SU-DHL-6 (cell line): ENCODE measurements around the gene MAP2K2.
A peak's percentile ranks its signal among the peaks of the same experiment; 100 is the strongest.

Experiments
- H2AFZ ChIP-seq: fragments of 200-600 bp; sonication (generic); 2 replicates; pipeline ENCODE4 v1.6.1; 2014; ENCODE audit warnings: low read depth, mild to moderate bottlenecking, moderate library complexity, mixed read lengths, antibody characterized with exemption, low read length; ENCODE audit not compliant: severe bottlenecking
- H3F3A ChIP-seq: fragments of 200-600 bp; shearing (Covaris generic); 2 replicates; pipeline ENCODE4 v1.6.0; 2016; ENCODE audit warnings: antibody characterized with exemption, mild to moderate bottlenecking; ENCODE audit not compliant: insufficient read depth
- H3K27ac ChIP-seq: fragments of 200-600 bp; sonication (generic); 2 replicates; pipeline ENCODE4 v1.5.1; 2016; ENCODE audit warnings: low read depth, mild to moderate bottlenecking, low read length, moderate library complexity, mixed read lengths
- H3K27me3 ChIP-seq: fragments of 200-600 bp; sonication (generic), shearing (Covaris generic); 2 replicates; pipeline ENCODE4 v1.6.0; 2014; ENCODE audit warnings: mild to moderate bottlenecking, low read length
- H3K36me3 ChIP-seq: fragments of 200-600 bp; sonication (generic); 2 replicates; pipeline ENCODE4 v1.6.1; 2014; ENCODE audit warnings: mild to moderate bottlenecking, low read length, mixed read lengths
- H3K4me2 ChIP-seq: fragments of 300-600, 200-600 bp; shearing (Covaris generic), sonication (generic); 2 replicates; pipeline ENCODE4 v1.6.0; 2014; ENCODE audit warnings: low read length, low read depth, mild to moderate bottlenecking; ENCODE audit not compliant: poor library complexity, severe bottlenecking
- H3K4me3 ChIP-seq: fragments of 200-600 bp; sonication (generic); 2 replicates; pipeline ENCODE4 v1.5.1; 2014; ENCODE audit warnings: antibody characterized with exemption, low read length, mild to moderate bottlenecking, mixed read lengths; ENCODE audit not compliant: insufficient read depth, poor library complexity, severe bottlenecking
- H3K79me2 ChIP-seq: fragments of 200-600 bp; sonication (generic); 2 replicates; pipeline ENCODE4 v1.6.1; 2014; ENCODE audit warnings: mild to moderate bottlenecking, low read length, moderate library complexity; ENCODE audit not compliant: insufficient read depth
- H3K9ac ChIP-seq: fragments of 200-600 bp; sonication (generic); 2 replicates; pipeline ENCODE4 v1.7.0; 2014; ENCODE audit warnings: mild to moderate bottlenecking, low read length
- H3K9me2 ChIP-seq: fragments of 200-600 bp; sonication (generic); replicated peaks from 2 replicates; pipeline ENCODE4 v1.6.1; 2014; ENCODE audit warnings: low read length; ENCODE audit not compliant: insufficient read depth
- H3K9me3 ChIP-seq: fragments of 200-600 bp; sonication (generic); 2 replicates; pipeline ENCODE4 v1.6.1; 2014; ENCODE audit warnings: low read length, mixed read lengths; ENCODE audit not compliant: insufficient read depth
- H4K20me1 ChIP-seq: fragments of 200-600 bp; sonication (generic); 2 replicates; pipeline ENCODE4 v1.6.1; 2014; ENCODE audit warnings: low read depth, mild to moderate bottlenecking, antibody characterized with exemption, low read length, moderate library complexity, mixed read lengths
- EZH2phosphoT487 ChIP-seq: fragments of 200-600 bp; sonication (generic), shearing (Covaris generic); conservative IDR thresholded peaks from 2 replicates; pipeline ENCODE4 v1.6.1; 2018; ENCODE audit warnings: mild to moderate bottlenecking, antibody characterized with exemption, low read length, moderate library complexity, mixed read lengths
- TF ChIP-seq, protein P1 (sequence below): fragments of 200-600 bp; sonication (generic); IDR thresholded peaks from one replicate; pipeline ENCODE4 v1.5.1; 2017; ENCODE audit warnings: antibody characterized with exemption, mild to moderate bottlenecking, low read length, moderate library complexity; ENCODE audit not compliant: insufficient read depth, poor library complexity, severe bottlenecking

The MAP2K2 gene

DNA sequence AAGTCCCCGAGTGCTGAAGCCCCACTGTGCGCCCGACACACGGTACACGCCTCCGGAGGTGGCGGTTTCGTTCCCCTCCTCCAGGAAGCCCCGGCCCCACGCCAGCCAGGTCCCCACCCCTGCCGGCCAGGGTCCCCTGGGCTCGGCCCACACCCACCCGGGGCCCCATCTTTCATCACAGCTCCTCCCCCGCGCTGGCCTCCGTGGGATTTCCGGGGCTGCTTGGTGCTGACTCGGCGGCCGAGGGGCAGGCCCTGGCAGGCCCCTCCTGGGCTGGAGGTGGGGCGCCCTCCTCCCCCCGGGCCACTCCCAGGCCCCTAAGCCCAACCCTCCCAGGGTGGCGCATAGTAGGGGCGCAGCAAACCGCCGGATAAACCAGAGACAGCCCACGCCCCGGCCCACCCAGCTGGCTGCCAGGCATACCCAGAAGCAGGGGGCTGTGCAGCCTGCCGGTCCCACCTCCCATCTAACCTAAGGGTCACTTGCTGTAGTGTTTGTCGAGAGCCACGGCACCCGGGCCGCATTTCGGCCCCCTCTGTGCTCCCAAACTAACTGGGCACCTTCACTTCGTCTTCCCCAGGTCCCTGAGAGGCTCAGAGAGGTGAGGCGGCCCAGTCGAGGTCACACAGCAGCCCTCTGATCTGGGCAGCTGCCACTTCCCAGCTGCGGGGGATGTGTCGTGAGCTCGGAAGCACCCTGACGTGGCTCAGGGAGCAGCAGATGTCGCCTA, 63.9 kb downstream of the MAP2K2 start:
- no peaks in the 10 kb centered on the region for H3K9me2 ChIP-seq
- no peaks in the 10 kb centered on the region for H3F3A ChIP-seq
- TF ChIP-seq, protein P1, sequence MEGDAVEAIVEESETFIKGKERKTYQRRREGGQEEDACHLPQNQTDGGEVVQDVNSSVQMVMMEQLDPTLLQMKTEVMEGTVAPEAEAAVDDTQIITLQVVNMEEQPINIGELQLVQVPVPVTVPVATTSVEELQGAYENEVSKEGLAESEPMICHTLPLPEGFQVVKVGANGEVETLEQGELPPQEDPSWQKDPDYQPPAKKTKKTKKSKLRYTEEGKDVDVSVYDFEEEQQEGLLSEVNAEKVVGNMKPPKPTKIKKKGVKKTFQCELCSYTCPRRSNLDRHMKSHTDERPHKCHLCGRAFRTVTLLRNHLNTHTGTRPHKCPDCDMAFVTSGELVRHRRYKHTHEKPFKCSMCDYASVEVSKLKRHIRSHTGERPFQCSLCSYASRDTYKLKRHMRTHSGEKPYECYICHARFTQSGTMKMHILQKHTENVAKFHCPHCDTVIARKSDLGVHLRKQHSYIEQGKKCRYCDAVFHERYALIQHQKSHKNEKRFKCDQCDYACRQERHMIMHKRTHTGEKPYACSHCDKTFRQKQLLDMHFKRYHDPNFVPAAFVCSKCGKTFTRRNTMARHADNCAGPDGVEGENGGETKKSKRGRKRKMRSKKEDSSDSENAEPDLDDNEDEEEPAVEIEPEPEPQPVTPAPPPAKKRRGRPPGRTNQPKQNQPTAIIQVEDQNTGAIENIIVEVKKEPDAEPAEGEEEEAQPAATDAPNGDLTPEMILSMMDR = no peak
- TF ChIP-seq EZH2phosphoT487 = no peak
- no peak overlapping the region for H2AFZ ChIP-seq
- H3K36me3 ChIP-seq = no peaks in the 10 kb centered on the region
- H4K20me1 ChIP-seq = peaks cover 21% of the 10 kb centered on the region
- H3K27ac ChIP-seq = peak overlapping the region; percentile 42
- no peak overlapping the region for H3K4me3 ChIP-seq
- no peaks in the 10 kb centered on the region for H3K9me3 ChIP-seq
- H3K9ac ChIP-seq = peak overlapping the region; percentile 17
- H3K27me3 ChIP-seq = no peaks in the 10 kb centered on the region
- peaks cover 99% of the 10 kb centered on the region for H3K79me2 ChIP-seq
- peak overlapping the region; percentile 76 for H3K4me2 ChIP-seq

GRCh38 chr19:4059453-4059871, 64.5 kb downstream of the MAP2K2 start:
- Histone ChIP-seq H3K27ac (peak overlapping the region; percentile 42), H3K9ac (peak overlapping the region; percentile 17; the same call in 1 of the 2 replicates), H3K4me2 (peak overlapping the region; percentile 76), H3K79me2 (peaks cover 98% of the 10 kb centered on the region), H3K4me3 (no peak overlapping the region), H3K36me3 (no peaks in the 10 kb centered on the region), H3K9me2 (no peaks in the 10 kb centered on the region), H2AFZ (no peak overlapping the region), H3K9me3 (no peaks in the 10 kb centered on the region), H4K20me1 (peaks cover 21% of the 10 kb centered on the region), H3K27me3 (no peaks in the 10 kb centered on the region), H3F3A (no peaks in the 10 kb centered on the region)
- TF ChIP-seq, protein P1 = no peak
- TF ChIP-seq EZH2phosphoT487 = no peak

DNA sequence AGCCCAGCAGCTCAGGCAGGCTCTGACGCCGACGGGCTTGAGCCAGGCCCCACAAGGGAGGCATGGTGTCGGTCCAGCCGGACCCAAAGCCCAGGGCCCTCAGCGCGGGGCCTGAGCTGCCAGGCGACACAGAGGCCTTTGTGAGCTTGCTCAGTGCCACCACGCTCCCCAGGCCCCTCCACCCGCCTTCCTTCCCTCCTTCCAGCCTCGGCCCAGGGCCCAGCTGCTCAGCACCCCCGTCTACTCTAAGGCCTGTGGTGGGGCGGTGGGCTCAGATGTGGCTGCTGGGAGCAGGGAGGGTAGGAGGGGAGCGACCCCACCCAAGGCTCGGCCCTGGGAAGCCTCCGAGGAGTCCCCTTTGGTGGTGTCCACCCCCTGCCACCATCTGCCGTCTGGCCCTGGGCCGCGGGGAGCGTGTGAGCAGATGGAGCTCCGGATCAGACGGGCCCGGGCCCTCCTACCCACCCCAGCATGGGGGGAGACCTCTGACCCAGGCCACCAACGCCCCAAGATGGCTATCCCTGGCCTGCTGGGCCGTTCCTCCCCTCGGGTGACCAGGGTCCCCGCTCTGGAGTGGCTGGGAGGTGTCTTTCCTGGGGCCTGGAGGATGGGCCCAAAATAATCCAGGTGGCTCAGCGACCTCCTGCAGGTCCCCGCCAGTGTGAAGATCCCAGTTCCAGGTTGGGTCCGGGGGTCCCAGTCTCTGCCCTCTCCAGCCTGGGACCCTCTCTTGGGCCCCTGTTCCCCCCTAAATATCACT, 65.0 kb downstream of the MAP2K2 start:
- no peak overlapping the region for H3K4me2 ChIP-seq
- H4K20me1 ChIP-seq = peaks cover 21% of the 10 kb centered on the region
- no peaks in the 10 kb centered on the region for H3K9me2 ChIP-seq
- H3K9ac ChIP-seq = no peak overlapping the region
- H3K36me3 ChIP-seq = no peaks in the 10 kb centered on the region
- no peaks in the 10 kb centered on the region for H3K27me3 ChIP-seq
- no peak overlapping the region for H3K4me3 ChIP-seq
- TF ChIP-seq EZH2phosphoT487 = no peak
- TF ChIP-seq, protein P1 = no peak
- H3K27ac ChIP-seq = no peak overlapping the region
- H3K9me3 ChIP-seq = no peaks in the 10 kb centered on the region
- H2AFZ ChIP-seq = no peak overlapping the region
- no peaks in the 10 kb centered on the region for H3F3A ChIP-seq
- H3K79me2 ChIP-seq = peaks cover 97% of the 10 kb centered on the region
